Measurements from ENCODE around the gene ZPR1. TPM values are rescaled to one million over a fixed set of nuclear protein-coding genes. Genes with fewer than 3 reads are reported as not detected.

Gene ZPR1
- total RNA-seq, 2 experiments from 2014 or later = 111 to 112 TPM

DNA sequence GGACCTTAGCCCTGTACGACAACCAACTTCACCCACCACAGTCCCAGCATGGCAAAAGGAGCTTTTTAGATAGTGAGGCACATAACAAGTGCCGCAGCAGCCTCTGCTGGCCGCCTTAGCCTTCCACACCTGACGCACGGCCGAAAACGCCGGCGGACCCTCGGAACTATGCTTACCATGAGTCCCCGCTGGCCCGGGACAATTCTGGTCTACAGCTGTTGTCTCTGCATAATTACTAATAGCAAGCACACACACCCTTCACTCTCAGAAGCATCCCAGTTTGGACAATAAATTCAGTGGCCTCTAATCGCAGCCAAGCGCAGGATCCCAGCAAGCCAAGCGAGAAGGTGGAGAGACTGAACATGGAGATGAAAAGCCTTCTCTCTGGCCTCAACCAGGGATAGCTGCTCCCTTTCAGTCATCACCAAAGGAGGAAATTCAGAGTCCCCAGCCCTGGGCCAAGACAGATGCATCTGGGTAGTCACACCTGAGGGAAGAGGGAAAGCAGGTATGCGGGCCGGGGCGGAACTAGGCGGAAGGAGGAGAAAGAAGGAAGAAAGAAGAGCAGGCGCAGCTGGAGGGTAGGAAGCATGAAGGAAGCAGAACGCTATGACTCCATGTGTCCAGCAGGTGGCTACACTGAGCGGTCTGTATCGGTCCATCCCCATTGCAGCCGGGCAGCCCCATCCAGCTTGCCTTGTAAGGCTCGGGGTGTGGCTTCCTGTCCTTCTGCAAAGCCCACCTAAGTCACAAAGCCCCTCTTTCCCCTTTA, 55.4 kb downstream of the ZPR1 start:
- CTCF ChIA-PET = interaction anchor here (1.0 to 1.6 kb wide), 9 partner anchors 10 to 494 kb away, joined by 3 to 11 read pairs (median 3); no protein-coding TSS in a partner anchor
- POLR2A ChIA-PET = no interaction called here

DNA sequence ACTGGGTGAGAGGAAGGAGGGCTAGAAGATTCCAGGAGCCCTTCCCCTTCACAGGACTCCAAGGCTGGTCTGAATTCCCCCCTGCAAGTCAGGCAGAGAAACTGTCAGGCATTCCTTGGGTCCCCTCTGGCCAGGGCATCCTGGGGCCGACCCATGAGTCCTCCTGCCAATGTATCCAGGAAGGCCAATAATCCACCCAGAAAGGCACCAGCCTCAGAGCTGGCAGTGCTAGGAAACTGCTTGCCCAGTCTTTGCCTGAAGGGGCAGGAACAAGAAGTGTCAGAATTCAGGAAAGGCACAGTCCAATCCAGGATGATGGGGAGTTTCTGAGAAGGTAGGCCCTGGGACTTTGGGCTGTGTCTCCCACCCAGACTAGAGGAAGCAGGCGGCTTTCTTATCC, 56.0 kb downstream of the ZPR1 start:
- ChIA-PET CTCF (interaction anchor here (1.2 to 1.6 kb wide), 2 partner anchors 104 to 374 kb away, joined by 5 to 11 read pairs; no protein-coding TSS in a partner anchor), POLR2A (no interaction called here)

DNA sequence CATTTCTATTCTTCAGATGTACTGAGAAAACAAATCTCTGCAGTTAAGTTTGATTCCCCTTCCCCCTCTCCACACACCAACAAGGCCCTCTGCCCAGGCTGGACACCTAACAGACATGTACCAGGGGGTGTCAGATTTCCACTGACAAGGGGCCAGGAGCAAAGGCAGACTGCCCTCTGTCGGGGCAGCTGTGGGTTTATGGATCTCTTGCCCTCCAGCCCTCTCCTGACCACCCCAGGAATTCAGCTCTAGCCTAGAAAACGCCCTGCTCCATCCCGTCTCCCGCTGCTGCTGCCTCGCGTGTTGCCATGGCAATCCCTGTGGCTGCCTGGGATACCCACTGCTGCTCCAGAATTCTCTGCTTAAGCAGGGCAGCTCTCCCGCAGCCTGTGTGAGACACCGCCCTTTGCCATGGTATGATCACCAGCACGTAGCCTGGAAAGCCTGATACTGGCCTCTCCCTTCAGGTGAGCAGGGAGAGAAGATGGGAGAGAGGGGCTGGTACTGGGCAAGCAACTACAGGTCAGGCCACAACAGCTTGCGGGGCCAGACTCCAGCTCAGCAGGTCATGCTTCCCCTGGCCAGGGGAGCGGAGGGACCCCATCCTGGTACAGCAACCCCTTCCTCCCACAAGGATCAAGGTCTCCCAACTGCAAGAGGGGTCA, 56.6 kb downstream of the ZPR1 start:
- POLR2A ChIA-PET = no interaction called here

DNA sequence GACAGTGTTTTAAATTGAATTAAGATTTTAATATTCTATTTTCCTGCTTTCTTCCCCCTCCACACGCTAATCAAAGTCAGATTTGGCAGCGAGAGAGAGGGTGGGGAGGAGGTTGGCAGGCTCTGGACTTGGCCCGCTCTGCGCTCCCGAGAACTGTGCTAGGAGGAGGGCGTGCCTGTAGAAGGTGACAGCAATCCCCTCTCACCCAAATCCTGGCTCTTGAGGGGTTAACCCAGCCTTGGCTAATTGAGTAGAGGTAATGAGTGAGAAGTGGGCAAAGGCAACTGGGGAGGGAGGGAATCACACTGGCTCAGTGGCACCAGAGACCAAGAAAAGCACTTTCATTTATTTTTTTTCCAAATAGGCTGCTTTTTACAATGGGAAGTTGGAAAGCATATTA, 57.2 kb downstream of the ZPR1 start:
- POLR2A ChIA-PET = no interaction called here
- CTCF ChIA-PET = interaction anchor here (0.7 to 1.2 kb wide), 2 partner anchors 13 to 36 kb away, joined by 3 read pairs; no protein-coding TSS in a partner anchor

More for the DNA sequence above, 56.6 kb downstream of the ZPR1 start:
- CTCF ChIA-PET = interaction anchor here (0.7 to 1.2 kb wide), 2 partner anchors 13 to 36 kb away, joined by 3 read pairs; no protein-coding TSS in a partner anchor

DNA sequence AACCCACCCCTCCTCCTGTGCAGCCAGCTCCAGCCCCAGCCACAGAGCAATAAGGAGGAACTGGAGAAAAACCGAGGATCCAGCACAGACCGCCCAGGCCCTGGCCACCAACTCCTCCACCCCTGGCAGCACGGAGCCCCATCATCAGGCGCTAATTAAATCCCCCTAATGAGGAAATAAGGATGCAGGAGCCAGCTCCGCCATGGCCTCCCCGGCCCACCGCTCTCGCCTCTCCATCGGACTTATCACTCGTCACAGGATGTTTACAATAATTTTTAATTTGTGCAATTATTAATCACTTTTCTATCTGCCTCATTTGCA, 57.6 kb downstream of the ZPR1 start:
- CTCF ChIA-PET = interaction anchor here (1.2 kb wide), 1 partner anchor 35 kb away, joined by 3 read pairs; no protein-coding TSS in a partner anchor
- POLR2A ChIA-PET = no interaction called here

GRCh38 chr11:116729501-116730240, 58.2 kb downstream of the ZPR1 start:
- POLR2A ChIA-PET = no interaction called here
- CTCF ChIA-PET = interaction anchor here (1.2 kb wide), 1 partner anchor 35 kb away, joined by 3 read pairs; no protein-coding TSS in a partner anchor

DNA sequence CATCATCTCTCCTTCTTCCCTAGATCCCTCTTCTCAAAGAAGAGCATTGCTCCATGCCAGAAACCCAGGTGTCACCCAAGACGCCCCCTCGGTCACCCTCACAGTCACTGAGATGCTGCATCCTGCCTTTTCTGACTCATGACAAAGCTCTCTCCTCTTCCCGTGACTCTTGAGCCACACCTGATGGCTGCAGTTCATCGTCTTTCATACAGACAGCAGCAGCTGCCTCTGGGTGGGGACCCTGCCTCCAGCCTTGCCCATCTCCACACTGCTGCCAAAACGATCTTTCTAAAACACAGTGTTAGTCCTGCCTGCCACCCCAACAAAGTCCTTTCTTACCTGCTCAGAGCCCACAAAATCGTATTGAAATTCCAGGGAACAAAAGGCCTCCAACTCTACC, 59.8 kb downstream of the ZPR1 start:
- CTCF ChIA-PET = no interaction called here
- POLR2A ChIA-PET = no interaction called here

DNA sequence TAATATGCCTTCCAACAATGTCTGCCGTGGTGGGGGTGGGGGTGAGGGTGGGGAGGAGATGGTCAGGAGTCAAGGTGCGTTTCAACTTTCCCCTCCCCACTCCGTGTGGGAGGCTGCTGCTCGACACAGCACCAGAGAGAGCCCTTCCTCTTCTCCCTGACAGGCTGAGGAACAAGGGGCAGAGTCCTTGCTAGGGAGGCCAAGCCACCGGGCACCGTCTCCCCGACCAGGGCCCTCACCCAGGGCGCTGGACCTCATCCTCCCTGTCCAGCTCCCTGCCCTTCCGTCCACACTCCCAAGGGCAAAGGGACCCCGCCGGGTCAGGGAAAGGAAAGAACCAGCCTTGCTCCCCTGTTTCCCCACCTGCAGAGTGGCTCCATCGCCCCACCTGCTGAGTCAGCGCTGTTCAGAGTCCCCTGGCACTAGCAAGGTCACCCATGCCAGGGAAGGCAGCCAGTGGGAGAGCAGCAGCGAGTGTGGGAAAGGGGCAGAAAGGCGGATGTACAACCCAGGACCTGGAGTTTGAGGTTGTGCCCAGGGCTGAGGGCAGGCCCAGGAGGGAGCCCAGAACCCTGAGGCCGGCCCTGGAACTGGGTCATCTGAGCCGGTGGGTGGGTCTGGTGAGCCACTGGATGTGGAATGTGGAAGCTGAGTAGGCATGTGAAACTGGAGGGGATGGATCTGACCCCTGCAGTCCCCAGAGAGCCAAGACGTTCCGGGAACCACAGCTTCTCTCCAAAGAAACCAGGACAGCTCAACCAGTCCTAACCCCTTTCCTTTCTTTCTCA, 62.2 kb downstream of the ZPR1 start:
- POLR2A ChIA-PET = no interaction called here
- CTCF ChIA-PET = no interaction called here

DNA sequence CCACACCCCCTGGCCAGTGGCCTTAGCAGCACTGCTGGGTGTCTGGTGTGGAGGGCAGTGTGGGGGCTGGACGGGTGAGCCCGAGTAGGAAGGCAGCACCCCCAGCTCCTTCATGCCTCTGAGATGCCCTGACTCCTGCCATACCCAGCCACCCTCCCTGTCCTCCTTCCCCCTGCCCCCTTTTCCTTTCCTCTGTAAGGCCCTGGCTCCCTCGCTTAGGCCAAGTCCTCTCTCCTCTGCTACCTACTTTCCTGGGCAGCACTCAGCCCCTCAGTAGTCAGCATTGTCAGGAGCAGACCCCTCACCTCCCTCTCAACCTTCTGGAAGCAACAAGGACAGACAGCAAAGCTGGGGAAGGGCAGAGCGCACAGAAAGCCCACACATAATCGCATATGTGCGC, 63.0 kb downstream of the ZPR1 start:
- POLR2A ChIA-PET = no interaction called here
- CTCF ChIA-PET = no interaction called here

Other genes starting within 250 kb of the ZPR1 start
- 10 to 100 TPM; 32.1 to 33.6 TPM for gene BUD13, start 15.0 kb downstream of the ZPR1 start, total RNA-seq
- gene APOA5, start 3.9 kb upstream of the ZPR1 start, total RNA-seq = not detected
- not detected for gene APOA4, start 35.3 kb upstream of the ZPR1 start, total RNA-seq
- not detected for gene APOC3, start 41.9 kb upstream of the ZPR1 start, total RNA-seq
- under 1 TPM in 1 of 2 experiments, not detected in 1; 0.34 TPM for gene APOA1, start 49.6 kb upstream of the ZPR1 start, total RNA-seq

Measured in activated CD8-positive, alpha-beta memory T cell treated with anti-CD3 and anti-CD28 coated beads for 36 hours (primary cell).